SK-N-MC (cell line): Measurements from ENCODE around the gene ADRB2.

Experiments used
- EZH2 ChIP-seq: fragments of 200-600 bp; sonication (generic); IDR thresholded peaks from one replicate; pipeline ENCODE4 v1.6.1; 2017; ENCODE audit warnings: antibody characterized with exemption
- POLR2AphosphoS5 ChIP-seq: IDR thresholded peaks from 2 replicates; pipeline ENCODE4 v1.6.1; 2012; ENCODE audit warnings: mild to moderate bottlenecking, low read depth, low read length, borderline replicate concordance

- TF ChIP-seq EZH2 (no peak), POLR2AphosphoS5 (no peak)
These were observed 11.0 kb downstream of the ADRB2 start for GRCh38 chr5:148837383-148837782.
